ENCODE results near the gene IL17D. TPM values are rescaled to one million over a fixed set of nuclear protein-coding genes. Genes with fewer than 3 reads are reported as not detected.
A peak's percentile ranks its signal among the peaks of the same experiment; 100 is the strongest.

IL17D gene
- total RNA-seq, 1 experiment from 2014 or later: 4.3 TPM

DNA sequence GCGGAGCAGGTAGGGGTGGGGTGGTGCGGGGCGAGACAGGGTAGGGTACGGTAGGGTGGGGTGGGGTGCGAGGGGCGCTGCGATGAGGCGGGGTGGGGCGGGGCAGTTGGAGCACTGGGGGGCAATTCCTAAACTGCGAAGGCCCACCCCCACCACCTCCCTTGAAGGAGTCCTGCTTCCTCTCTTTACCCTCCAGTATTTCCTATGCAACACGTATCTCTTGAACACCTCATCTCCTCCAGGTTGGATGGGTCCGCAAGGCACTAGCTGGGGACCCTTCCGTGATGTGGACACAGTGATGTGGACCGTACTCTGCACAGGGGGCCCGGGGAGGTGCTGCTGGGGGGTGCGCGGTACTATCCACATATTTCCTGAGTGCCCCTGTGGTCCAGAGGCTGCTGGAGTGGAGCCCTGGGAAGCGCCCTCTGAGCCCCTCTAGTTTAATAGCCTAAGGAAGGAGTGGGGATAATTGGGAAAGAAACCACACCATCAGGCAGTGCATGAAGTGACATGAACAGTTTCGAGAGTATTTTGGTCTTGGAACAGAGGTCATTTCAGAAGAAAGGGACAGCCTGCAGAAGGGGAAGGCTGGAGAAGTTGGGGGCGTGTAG, 1.1 kb downstream of the IL17D start:
- H3K27me3 ChIP-seq (replicated peaks): no peaks in the 10 kb centered on the region
- no peak overlapping the region for H3K27ac ChIP-seq
- no peaks in the 10 kb centered on the region for H3K9me3 ChIP-seq (replicated peaks)
- no peak for DNase-seq (ENCODE audit: low read depth in 1 of 2, low spot score in 2 of 2)
- no peak overlapping the region for H3K4me3 ChIP-seq
- H3K36me3 ChIP-seq: no peaks in the 10 kb centered on the region
- H3K4me1 ChIP-seq (replicated peaks): peaks cover 47% of the 10 kb centered on the region

DNA sequence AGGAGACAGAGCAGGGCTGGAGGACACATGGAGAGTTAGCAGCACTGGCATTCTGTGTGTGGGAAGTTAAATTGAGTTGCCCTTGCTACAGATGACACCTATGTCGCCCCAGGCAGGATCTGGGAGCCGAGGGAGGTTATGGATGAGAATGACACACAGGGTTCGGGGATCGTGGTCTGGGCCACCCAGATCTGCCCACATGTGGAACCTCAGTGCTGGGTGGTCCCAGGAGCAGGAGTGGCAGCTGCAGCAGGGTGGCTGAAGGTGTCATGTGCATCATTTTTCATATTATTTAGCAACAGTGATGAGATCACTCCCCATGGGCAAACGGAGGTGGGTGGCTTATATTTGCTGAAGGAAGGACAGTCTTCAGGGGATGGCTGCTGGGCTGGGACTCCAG, 3.2 kb downstream of the IL17D start:
- peak; percentile 52 to 78 for DNase-seq (ENCODE audit: low read depth in 1 of 2, low spot score in 2 of 2)
- H3K36me3 ChIP-seq: no peaks in the 10 kb centered on the region
- H3K4me1 ChIP-seq (replicated peaks): peaks cover 43% of the 10 kb centered on the region
- no peaks in the 10 kb centered on the region for H3K9me3 ChIP-seq (replicated peaks)
- H3K27me3 ChIP-seq (replicated peaks): no peaks in the 10 kb centered on the region
- no peak overlapping the region for H3K27ac ChIP-seq
- no peak overlapping the region for H3K4me3 ChIP-seq

DNA sequence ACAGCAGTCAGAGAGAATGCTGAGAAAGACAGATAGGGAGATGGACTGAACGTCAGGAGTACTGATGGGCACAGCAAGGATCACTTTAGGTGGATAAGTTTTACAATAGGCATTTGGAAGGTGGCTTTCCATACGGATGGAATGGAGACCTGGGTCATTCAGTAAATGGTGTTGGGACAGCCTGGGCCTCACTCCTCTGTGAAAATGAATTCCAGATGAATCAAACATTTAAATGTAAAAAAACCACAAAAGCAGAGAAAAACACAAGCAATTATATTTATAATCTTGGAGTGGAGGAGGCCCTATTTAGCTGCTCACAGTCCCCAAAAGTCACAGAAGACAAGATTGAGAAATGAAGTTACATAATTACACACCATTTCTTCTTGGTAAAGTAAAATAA, 4.7 kb downstream of the IL17D start:
- Histone ChIP-seq H3K4me3 (no peak overlapping the region), H3K9me3 (replicated peaks) (no peaks in the 10 kb centered on the region), H3K36me3 (no peaks in the 10 kb centered on the region), H3K27ac (no peak overlapping the region), H3K27me3 (replicated peaks) (no peaks in the 10 kb centered on the region), H3K4me1 (replicated peaks) (peaks cover 39% of the 10 kb centered on the region)
- DNase-seq (ENCODE audit: low read depth in 1 of 2, low spot score in 2 of 2): no peak

DNA sequence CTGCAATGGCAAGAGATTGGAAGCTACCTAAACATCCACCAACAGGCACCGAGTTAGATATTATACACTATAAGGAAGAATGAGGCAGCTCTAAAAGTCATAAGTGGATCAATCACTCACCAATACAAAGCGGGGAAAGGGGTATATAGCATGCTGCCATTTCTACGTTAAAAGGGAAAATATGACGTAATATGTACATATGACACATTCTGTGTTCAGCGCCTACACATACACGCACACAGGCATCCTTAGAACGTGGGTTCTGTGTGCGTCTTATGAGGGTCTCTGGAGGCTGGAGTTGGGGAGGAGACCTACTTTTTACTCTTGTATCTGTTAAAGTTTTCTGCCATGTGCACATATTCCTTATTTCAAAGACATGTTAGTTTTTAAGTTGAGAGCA, 5.9 kb downstream of the IL17D start:
- Histone ChIP-seq H3K4me1 (replicated peaks) (peaks cover 50% of the 10 kb centered on the region), H3K36me3 (no peaks in the 10 kb centered on the region), H3K9me3 (replicated peaks) (no peaks in the 10 kb centered on the region), H3K4me3 (no peak overlapping the region), H3K27me3 (replicated peaks) (no peaks in the 10 kb centered on the region), H3K27ac (no peak overlapping the region)
- no peak for DNase-seq (ENCODE audit: low read depth in 1 of 2, low spot score in 2 of 2)

DNA sequence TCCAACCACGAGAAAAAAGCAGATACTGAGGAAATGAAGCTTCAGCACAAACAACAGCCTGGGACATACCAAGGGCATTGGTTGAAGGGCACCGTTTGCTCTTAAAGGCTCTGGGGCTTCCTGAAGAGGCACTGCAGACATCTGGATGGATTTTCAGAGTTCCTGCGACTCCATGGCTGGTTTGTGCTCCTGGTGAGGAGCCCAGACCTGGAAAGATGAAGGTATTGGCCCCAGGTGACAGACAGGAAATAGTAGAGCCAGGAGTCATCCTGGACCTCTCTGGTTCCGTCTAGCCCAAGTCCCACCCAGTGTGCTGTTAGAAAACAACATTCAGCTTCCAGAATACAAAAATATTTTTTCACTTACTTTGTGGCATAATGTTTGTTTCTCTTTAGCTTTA, 6.3 kb downstream of the IL17D start:
- no peaks in the 10 kb centered on the region for H3K27me3 ChIP-seq (replicated peaks)
- no peaks in the 10 kb centered on the region for H3K9me3 ChIP-seq (replicated peaks)
- H3K4me1 ChIP-seq (replicated peaks): peaks cover 54% of the 10 kb centered on the region
- no peaks in the 10 kb centered on the region for H3K36me3 ChIP-seq
- no peak overlapping the region for H3K4me3 ChIP-seq
- no peak overlapping the region for H3K27ac ChIP-seq
- no peak for DNase-seq (ENCODE audit: low read depth in 1 of 2, low spot score in 2 of 2)

DNA sequence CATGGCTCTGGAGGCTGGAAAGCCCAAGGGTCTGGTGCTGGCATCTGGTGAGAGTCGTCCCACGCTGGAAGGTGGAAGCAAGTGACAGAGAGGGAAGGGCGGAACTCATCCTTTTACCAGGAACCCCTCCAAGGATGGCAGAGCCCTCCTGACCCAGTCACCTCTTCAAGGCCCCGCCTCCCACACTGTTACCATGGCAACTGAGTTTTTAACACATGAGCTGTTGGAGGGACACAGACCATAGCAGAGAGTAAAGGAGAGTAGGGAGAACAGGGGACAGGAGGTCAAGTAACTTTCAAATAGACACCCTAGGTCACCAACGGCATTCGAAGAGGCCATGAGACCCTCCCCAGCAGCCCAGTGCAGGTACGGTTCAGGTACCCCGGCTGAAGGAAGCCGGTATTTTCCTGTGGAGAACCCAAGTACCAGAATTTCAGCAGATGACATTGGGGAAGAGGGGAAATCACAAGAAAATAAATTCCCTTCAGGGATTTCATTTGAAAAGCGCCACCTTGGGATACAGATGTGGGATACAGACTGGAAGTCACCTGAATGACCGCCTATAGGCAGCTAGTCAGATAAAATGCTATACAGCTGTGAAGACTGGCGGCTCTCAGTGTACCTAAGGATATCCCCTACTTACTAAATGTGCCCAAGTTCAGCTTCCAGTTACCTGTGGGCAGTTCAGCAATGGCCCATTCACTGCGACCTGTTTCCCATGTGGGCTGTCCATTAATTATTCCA, 8.0 kb downstream of the IL17D start:
- no peak overlapping the region for H3K4me3 ChIP-seq
- no peak overlapping the region for H3K27ac ChIP-seq
- H3K9me3 ChIP-seq (replicated peaks): no peaks in the 10 kb centered on the region
- H3K4me1 ChIP-seq (replicated peaks): peaks cover 51% of the 10 kb centered on the region
- no peaks in the 10 kb centered on the region for H3K27me3 ChIP-seq (replicated peaks)
- DNase-seq (ENCODE audit: low read depth in 1 of 2, low spot score in 2 of 2): no peak
- H3K36me3 ChIP-seq: no peaks in the 10 kb centered on the region

DNA sequence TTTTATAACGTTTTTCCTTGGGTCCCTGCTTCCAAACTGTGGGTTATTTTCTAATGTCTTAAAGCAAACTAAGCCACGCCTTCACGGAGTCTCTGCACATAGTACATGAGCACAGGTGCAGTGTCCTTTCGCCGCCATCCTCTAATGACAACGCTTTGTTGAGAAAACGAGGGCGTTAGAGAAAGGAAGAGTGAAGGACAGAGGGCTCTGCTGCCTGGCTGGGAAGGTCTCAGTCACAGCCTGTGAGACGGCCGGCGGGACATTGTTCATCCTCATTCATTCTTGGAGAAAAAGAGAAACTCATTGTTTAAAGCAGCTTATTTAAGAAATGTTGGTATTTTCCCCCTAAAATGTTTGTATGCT, 9.5 kb downstream of the IL17D start:
- H3K4me3 ChIP-seq: peak overlapping the region; percentile 12; the same call in 1 of the 2 replicates
- H3K9me3 ChIP-seq (replicated peaks): no peaks in the 10 kb centered on the region
- H3K27ac ChIP-seq: peak overlapping the region; percentile 27; the same call in 1 of the 2 replicates
- no peak for DNase-seq (ENCODE audit: low read depth in 1 of 2, low spot score in 2 of 2)
- no peaks in the 10 kb centered on the region for H3K27me3 ChIP-seq (replicated peaks)
- H3K4me1 ChIP-seq (replicated peaks): peaks cover 43% of the 10 kb centered on the region
- no peaks in the 10 kb centered on the region for H3K36me3 ChIP-seq

DNA sequence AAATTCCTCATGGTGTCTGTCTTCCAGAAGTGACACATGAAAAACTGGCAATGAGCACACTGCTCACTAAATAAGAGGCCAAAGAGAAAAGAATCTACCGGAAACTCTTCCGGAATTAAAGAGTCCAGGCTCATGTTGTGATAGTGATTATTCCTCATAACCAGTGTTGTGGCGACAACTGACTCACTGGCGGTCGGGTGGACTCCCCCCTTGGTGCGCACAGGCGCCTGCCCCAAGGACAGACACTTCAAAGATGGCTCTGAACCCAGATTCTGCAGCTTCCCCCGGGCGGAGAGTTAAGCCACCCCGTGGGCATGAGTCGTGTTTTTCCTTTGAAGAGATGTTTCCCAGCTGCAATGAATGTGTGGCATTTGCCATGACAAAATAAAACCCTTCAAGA, 10.3 kb downstream of the IL17D start:
- DNase-seq (ENCODE audit: low read depth in 1 of 2, low spot score in 2 of 2): peak; percentile 53 to 67
- H3K27me3 ChIP-seq (replicated peaks): no peaks in the 10 kb centered on the region
- no peaks in the 10 kb centered on the region for H3K9me3 ChIP-seq (replicated peaks)
- H3K4me1 ChIP-seq (replicated peaks): peaks cover 37% of the 10 kb centered on the region
- no peak overlapping the region for H3K4me3 ChIP-seq
- no peaks in the 10 kb centered on the region for H3K36me3 ChIP-seq
- peak overlapping the region; percentile 27 for H3K27ac ChIP-seq

DNA sequence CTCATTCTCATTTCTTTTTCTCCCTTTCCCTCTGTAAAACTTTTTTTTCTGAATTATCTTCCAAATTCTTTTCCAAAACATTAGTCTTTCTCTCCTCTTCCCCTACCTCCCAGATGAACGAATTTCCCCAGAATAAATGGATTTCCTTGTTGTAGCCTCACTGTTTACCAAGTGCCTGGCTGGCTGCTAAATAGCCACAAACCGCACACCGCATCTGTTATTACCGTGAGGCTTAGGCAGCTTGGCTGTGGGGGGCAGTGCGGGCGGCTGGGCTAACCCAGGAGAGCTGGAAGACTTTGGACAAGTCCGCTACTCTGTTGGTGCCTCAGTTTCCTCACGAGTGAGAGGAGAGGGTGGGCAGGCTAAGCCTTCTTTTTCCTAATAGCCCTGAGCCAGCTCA, 10.7 kb downstream of the IL17D start:
- Histone ChIP-seq H3K27me3 (replicated peaks) (no peaks in the 10 kb centered on the region), H3K27ac (peak overlapping the region; percentile 27), H3K4me3 (no peak overlapping the region), H3K4me1 (replicated peaks) (peaks cover 34% of the 10 kb centered on the region), H3K9me3 (replicated peaks) (no peaks in the 10 kb centered on the region), H3K36me3 (no peaks in the 10 kb centered on the region)
- peak in 1 of 2 experiments; percentile 49 for DNase-seq (ENCODE audit: low read depth in 1 of 2, low spot score in 2 of 2)

DNA sequence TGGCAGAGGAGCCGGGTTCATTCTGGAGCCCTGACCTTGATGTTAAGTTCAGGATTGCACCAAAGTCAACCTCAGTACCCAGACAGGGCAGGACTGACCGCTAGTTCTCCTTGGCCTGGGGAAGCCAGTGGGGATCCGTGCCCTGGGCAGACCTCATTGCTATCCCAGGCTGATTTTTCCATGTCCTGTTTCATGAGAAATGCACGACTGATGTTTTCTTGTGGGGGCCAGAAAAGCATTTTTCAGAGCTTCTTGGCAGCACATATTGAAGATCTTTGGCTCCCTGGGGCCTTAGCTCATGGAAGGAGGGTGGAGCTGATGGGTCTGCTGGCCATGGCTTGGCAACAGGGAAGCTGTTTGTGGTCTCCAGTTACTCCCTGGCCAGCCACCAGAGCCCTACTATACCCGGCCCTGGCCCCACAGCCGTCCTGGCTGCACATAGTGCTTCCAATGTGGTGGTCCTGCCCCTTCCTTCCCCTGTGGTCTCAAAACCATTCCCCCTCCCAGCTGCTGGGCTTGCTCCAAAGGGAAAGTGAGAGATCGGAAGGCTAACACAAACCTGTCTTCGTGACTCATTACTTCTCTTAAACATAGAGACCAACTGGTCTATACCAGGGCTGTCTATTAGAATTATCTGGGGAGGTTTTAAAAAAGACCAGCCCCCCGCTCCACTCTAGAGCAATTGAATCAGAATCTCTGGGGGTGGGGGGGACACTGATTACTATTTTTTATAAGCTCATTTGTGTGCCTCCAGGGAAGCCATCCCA, 11.2 kb downstream of the IL17D start:
- DNase-seq (ENCODE audit: low read depth in 1 of 2, low spot score in 2 of 2): no peak
- H3K27me3 ChIP-seq (replicated peaks): no peaks in the 10 kb centered on the region
- H3K4me1 ChIP-seq (replicated peaks): peaks cover 28% of the 10 kb centered on the region
- H3K27ac ChIP-seq: peak overlapping the region; percentile 27; the same call in 1 of the 2 replicates
- no peaks in the 10 kb centered on the region for H3K9me3 ChIP-seq (replicated peaks)
- H3K36me3 ChIP-seq: no peaks in the 10 kb centered on the region
- no peak overlapping the region for H3K4me3 ChIP-seq

DNA sequence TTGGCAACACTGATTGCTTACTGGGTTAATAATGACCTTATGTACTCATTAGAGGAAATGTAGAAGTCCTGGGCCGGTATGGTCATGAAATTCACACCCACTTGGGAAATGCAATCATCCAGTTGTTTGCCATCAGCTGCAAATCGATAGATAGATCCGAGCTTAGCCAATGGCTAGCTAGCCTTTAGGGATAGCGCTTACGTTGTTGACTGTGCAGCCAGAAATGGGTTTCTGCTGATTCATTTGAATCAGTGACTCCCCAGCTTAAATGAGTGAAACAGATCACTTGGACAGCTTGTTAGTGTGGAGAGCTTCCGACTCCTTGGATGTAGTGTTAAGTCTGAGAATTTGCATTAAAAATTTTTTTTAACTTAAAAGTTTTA, 11.8 kb downstream of the IL17D start:
- H3K9me3 ChIP-seq (replicated peaks): no peaks in the 10 kb centered on the region
- H3K27me3 ChIP-seq (replicated peaks): no peaks in the 10 kb centered on the region
- no peaks in the 10 kb centered on the region for H3K36me3 ChIP-seq
- H3K4me1 ChIP-seq (replicated peaks): peaks cover 26% of the 10 kb centered on the region
- H3K27ac ChIP-seq: no peak overlapping the region
- no peak overlapping the region for H3K4me3 ChIP-seq
- no peak for DNase-seq (ENCODE audit: low read depth in 1 of 2, low spot score in 2 of 2)

DNA sequence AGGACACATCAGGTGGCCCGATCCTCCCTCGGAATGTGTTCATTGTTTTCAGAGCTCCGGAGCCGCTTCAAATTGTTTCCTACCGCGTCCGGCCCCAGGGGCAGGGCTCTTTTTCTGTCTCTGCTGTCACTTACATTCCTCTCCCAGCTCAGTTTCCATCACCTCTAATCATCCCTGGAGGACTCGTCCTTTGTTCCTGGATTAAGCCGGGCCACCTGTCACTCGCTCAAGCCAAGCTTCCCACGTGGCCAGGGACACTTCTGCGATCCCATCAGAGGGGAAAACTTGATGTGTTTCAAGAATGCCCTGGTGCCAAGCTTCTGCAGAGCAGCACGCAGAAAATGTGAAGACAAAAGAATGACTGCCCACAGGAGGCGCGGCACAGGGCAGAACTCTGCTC, 13.5 kb downstream of the IL17D start:
- Histone ChIP-seq H3K4me3 (no peak overlapping the region), H3K27me3 (replicated peaks) (no peaks in the 10 kb centered on the region), H3K27ac (no peak overlapping the region), H3K36me3 (no peaks in the 10 kb centered on the region), H3K4me1 (replicated peaks) (peaks cover 26% of the 10 kb centered on the region), H3K9me3 (replicated peaks) (no peaks in the 10 kb centered on the region)
- no peak for DNase-seq (ENCODE audit: low read depth in 1 of 2, low spot score in 2 of 2)

DNA sequence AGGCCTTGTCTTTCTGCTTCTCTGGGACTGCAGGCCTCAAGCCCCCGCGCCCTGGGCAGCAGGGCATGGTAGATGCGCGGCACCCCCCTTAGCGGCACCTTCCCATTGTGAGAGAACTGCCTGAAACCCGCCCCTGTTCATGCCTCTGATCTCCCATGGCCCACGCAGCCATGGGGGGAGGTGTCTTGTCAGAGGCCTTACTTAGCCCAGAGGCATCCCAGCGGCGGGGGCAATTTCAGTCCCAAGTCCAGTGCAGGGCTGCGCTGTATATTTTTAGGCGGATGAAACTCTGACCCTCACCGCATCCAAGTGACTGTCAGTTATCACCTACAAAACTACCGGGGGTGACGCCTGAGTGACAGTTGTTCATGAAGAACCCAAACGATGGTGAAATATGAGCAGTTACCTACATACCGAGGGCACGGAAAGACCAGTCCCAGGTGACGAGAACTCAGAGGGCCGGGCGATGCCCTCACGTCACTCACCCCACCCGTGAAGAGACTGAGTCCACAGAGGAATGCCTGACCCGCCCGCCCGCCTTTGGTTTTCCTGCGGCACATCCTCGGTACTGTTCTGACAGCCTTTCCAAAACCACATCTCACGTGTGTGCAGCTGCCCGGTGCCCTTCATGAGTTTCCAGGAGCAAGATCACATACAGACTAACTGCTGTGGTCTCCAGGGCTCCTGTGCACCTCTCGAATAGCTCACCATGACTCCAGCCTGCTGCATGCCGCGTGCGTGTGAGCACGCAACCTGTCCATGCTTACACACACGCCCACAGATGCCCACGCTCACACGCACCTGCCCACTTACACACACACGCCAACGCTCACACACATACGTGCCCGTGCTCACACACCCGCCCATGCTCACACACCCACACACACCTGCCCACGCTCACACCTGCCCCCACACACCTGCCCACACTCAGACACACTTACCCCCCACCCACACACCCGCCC, 14.4 kb downstream of the IL17D start:
- no peaks in the 10 kb centered on the region for H3K36me3 ChIP-seq
- H3K9me3 ChIP-seq (replicated peaks): no peaks in the 10 kb centered on the region
- DNase-seq (ENCODE audit: low read depth in 1 of 2, low spot score in 2 of 2): no peak
- peaks cover 24% of the 10 kb centered on the region for H3K4me1 ChIP-seq (replicated peaks)
- no peak overlapping the region for H3K4me3 ChIP-seq
- no peak overlapping the region for H3K27ac ChIP-seq
- no peaks in the 10 kb centered on the region for H3K27me3 ChIP-seq (replicated peaks)

Measured in SJSA1 (cell line).